DMS53 (cell line): ENCODE data around the gene EXOC3L1.
A peak's percentile ranks its signal among the peaks of the same experiment; 100 is the strongest.

ENCODE experiments used
- DNase-seq: peaks from one replicate; lab custom pipeline; 2025; lab: John Stamatoyannopoulos, UW

EXOC3L1 gene

GRCh38 chr16:67163164-67163998, 26.6 kb downstream of the EXOC3L1 start:
- no peak for DNase-seq

- DNase-seq, result no peak
Observed at GRCh38 chr16:67162506-67163163, 27.3 kb downstream of the EXOC3L1 start.

GRCh38 chr16:67161595-67162058, 28.3 kb downstream of the EXOC3L1 start:
- no peak for DNase-seq

- DNase-seq, result peak; percentile 45
Observed at GRCh38 chr16:67158637-67159600, 31.0 kb downstream of the EXOC3L1 start.

GRCh38 chr16:67157892-67158635, 31.9 kb downstream of the EXOC3L1 start:
- DNase-seq, result no peak

GRCh38 chr16:67157106-67157748, 32.7 kb downstream of the EXOC3L1 start:
- DNase-seq, result no peak

GRCh38 chr16:67156143-67156844, 33.6 kb downstream of the EXOC3L1 start:
- DNase-seq, result no peak

- DNase-seq, result peak; percentile 88
Observed at GRCh38 chr16:67155295-67156142, 34.4 kb downstream of the EXOC3L1 start.

GRCh38 chr16:67154578-67155294, 35.2 kb downstream of the EXOC3L1 start:
- peak; percentile 45 for DNase-seq

- DNase-seq, result peak; percentile 34
Observed at GRCh38 chr16:67151431-67152097, 38.4 kb downstream of the EXOC3L1 start.

GRCh38 chr16:67150833-67151396, 39.0 kb downstream of the EXOC3L1 start, which contains the start of gene B3GNT9:
Gene B3GNT9, minus strand, starts transcription at chr16:67150998. Its CDS starts 513 bp downstream, at chr16:67150485.
- peak; percentile 76 for DNase-seq

GRCh38 chr16:67150047-67150832, 39.7 kb downstream of the EXOC3L1 start:
- DNase-seq, result peak; percentile 70

- DNase-seq, result no peak
Observed at GRCh38 chr16:67149276-67150046, 40.5 kb downstream of the EXOC3L1 start.

- DNase-seq, result no peak
Observed at GRCh38 chr16:67148656-67149275, 41.2 kb downstream of the EXOC3L1 start.

GRCh38 chr16:67148221-67148620, 41.7 kb downstream of the EXOC3L1 start:
- no peak for DNase-seq
